GM21619 (cell line): ENCODE data around the gene ZNF662.

ENCODE experiments used
- ATAC-seq: cut with Tn5 transposase; IDR thresholded peaks from one replicate; pipeline ENCODE4 v1.9.1; 2021; ENCODE audit not compliant: unreplicated experiment

The ZNF662 gene

GRCh38 chr3:42935472-42935871 lies 29.5 kb downstream of the ZNF662 start:
- ATAC-seq: no peak

- ATAC-seq: no peak
Observed at GRCh38 chr3:42936157-42936981, 30.4 kb downstream of the ZNF662 start.

- ATAC-seq: no peak
Observed at GRCh38 chr3:42937334-42937733, 31.4 kb downstream of the ZNF662 start.

GRCh38 chr3:42942693-42943092 lies 36.8 kb downstream of the ZNF662 start:
- ATAC-seq: no peak

GRCh38 chr3:42946050-42946449 lies 40.1 kb downstream of the ZNF662 start:
- no peak for ATAC-seq

- ATAC-seq: no peak
Observed at GRCh38 chr3:42957573-42957972, 51.6 kb downstream of the ZNF662 start.

- ATAC-seq: no peak
Observed at GRCh38 chr3:42960282-42960681, 54.3 kb downstream of the ZNF662 start.

- ATAC-seq: no peak
Observed at GRCh38 chr3:42960786-42961185, 54.8 kb downstream of the ZNF662 start.

GRCh38 chr3:42961633-42962032 lies 55.7 kb downstream of the ZNF662 start:
- no peak for ATAC-seq

- no peak for ATAC-seq
Observed at GRCh38 chr3:42963269-42963668, 57.3 kb downstream of the ZNF662 start.

GRCh38 chr3:42964266-42964665 lies 58.3 kb downstream of the ZNF662 start:
- ATAC-seq: no peak
